ENCODE measurements around the gene EMC6.

Gene EMC6

DNA sequence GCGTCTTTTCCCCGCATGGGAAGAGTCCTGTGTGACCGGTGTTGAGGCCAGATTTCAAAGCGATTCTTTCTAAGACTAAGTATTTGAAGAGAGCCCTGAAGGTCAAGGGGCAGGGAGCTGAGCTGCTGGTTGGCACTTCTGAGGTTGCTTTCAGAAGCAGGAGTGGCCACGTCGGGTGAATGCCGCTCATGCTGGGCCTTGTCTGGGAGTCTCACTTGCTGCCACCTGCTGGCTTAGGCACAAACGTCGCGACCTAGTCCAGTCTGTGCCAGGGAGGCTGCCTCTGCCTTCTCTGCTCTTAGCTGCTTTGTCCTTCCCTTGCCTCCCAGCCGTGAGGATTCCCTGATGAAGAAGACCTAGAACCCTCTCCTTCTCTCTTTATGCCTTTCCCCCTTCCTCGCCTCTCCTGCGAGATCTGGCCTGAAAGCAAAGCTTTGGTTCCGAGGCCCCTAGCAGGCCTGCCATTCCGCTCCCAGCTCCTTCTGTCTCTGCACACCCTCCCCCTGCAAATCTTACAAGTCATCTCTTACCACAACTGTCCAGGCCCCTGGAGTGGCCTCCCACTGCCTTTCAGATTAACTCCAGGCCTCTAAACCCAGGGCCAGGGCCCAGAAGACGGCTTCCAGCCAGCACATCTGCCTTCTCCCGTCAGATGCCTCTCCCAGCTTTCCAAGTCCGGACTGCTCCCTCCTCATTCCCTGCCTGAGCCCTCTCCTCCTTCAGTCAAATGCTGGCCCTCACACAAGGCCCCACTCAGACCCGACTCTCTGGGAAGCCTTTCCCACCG lies 20.6 kb upstream of the EMC6 start:
- intact Hi-C loops (cut with DNase I), result no loop called here
- DNase-seq, result peak; percentile 61 to 90 (median 80)

DNA sequence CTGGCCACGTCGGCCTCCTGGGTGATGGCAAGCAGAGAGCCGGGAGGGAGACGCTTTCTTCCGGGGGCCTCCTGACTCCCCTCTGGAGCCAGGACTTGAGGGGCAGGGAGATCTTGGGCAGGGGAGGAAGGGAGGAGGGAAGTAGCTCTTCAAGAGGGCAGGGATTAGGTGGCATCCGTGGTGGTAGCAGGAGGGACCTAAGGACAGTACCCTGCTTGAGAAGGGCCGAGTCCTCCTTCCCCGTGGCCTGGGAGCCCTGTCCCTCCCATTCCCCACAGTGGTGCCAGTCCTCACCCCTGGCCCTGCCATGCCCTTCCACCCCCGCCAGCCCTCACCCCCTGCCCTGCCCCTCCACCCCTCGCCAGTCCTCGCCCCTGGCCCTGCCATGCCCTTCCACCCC lies 12.8 kb upstream of the EMC6 start:
- DNase-seq, result no peak
- intact Hi-C loops (cut with DNase I), result no loop called here

DNA sequence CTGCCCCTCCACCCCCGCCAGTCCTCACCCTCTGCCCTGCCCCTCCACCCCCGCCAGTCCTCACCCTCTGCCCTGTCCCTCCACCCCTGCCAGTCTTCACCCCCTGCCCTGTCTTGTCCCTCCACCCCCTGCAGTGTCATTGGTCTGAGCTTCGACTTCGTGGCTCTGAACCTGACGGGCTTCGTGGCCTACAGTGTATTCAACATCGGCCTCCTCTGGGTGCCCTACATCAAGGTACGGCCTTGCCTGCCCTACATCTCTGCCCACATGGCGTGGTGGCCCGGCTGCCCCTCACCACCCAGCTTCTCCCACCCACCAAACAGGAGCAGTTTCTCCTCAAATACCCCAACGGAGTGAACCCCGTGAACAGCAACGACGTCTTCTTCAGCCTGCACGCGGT lies 12.3 kb upstream of the EMC6 start:
- DNase-seq, result no peak
- intact Hi-C loops (cut with DNase I), result no loop called here

DNA sequence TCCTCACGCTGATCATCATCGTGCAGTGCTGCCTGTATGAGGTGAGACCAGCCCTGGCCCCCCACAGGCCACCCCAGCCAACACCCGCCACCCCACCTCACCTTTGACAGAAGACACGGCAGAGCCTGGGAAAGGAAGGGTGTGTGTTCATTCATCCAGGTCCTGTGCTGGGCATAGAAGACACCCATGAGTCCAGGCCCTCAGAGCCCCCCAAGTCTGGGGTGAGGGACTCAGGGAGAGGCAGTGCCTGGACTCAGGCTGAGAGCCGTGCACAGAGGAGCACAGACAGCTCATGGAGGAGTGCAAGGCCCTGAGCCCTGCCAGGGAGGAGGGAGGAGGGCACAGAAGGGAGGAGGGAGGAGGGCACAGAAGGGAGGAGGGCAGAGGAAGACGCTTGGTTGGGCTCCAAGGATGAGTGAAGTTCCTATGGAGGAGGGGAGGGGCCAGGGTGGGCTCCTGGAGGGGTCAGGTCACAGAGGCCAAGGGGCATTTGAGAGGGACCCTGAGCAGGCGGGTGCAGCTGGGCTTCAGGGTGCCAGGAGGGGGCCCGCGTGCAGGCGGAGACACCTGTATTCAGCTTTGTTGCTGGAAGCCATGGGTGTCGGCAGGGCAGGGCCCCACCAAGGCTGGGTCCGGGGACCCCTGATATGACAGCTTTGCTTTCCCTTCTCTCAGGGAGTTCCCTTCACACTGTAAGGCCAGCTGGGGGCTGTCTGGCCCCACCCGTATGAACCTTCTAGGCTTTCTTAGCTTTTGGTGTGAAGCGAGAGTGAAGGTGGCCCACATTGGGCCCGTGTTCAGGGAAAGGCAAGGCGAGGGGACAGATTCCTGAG lies 11.6 kb upstream of the EMC6 start:
- DNase-seq, result no peak

DNA sequence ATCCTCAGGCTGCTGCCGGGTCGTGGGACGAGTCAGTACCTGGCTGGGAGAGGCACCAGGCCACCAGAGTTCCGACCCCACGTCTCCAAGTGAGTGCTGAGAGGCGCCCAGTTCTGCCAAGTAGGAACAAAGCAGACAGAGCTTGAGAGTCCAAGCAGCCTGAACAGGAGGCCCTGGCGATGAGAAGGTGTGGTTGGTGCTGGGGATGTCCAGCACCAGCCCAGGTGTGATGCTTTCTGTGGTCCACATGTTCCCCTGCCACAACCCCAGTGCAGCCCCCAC lies 11.1 kb upstream of the EMC6 start:
- intact Hi-C loops (cut with DNase I), result no loop called here
- no peak for DNase-seq

More for the DNA sequence above, 11.6 kb upstream of the EMC6 start:
- intact Hi-C loops (cut with DNase I), result no loop called here

DNA sequence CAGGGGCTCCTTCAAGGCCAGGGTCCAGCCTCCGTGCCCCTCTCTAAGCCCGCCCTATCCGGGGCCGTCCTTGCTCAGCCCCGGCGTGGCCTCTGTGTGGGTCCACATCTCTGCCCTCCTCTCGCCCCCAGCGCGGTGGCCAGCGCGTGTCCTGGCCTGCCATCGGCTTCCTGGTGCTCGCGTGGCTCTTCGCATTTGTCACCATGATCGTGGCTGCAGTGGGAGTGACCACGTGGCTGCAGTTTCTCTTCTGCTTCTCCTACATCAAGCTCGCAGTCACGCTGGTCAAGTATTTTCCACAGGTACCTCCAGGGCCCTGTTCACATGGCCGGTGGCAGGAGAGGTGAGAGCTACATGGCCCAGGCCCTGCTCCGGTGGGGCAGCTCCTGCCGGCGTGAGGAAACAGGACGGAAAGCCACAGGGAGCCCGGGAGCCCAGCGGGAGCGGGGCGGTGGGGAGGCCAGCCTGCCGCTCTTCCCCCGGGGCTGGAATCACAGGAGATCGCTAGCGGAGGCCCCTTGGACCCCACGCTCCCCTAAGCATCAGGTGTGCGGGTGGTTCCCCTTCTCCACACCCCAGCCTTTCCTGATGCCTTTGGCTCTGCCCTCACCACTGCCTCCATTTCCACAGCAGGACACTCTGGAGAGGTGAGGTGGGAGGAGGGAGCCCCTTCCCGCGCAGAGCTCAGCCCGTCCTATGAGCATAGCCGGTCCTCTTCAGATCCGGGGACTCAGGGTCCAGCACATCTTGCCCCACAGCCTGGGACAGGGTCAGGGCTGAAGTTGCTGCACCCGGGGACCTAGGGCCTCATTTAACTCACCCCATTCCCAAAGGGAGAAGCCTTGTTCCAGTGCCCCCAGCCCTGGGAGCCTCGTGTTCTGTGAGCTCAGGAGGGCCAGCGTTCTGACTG lies 10.5 kb upstream of the EMC6 start:
- peak in 13 of 42 donors; percentile 20 to 57 (median 41) for DNase-seq
- intact Hi-C loops (cut with DNase I), result no loop called here

DNA sequence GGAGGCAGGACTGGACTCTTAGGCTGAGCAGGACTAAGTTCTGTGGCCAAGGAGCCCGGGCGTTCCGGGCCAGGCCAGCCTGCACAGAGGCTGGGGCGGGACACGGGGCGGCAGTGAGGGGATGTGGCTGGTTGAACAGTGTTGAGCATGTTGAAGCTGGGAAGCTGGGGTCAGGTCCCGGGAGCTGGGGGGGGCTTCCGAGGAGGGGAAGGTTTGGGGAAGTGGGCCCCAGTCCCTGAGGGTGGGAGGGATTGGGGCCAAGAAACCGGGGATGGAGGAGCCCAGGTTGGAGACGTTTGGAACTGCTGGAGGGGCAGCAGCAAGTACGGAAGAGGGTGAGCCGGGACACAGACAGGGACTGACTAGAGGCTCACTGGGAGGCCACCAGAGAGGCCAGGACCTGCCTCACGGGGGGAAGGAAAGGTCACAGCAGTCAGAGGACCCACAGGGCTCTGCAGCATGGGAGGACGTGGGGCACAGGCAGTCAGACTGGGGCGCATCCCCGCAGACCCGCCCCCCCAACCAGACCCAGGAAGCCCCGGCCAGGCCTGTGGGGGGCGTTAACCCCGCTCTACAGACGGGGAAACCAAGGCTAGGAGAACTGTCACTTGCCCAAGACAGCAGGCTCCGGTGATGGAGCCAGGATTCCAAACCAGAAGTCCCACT lies 9.7 kb upstream of the EMC6 start:
- DNase-seq, result no peak

DNA sequence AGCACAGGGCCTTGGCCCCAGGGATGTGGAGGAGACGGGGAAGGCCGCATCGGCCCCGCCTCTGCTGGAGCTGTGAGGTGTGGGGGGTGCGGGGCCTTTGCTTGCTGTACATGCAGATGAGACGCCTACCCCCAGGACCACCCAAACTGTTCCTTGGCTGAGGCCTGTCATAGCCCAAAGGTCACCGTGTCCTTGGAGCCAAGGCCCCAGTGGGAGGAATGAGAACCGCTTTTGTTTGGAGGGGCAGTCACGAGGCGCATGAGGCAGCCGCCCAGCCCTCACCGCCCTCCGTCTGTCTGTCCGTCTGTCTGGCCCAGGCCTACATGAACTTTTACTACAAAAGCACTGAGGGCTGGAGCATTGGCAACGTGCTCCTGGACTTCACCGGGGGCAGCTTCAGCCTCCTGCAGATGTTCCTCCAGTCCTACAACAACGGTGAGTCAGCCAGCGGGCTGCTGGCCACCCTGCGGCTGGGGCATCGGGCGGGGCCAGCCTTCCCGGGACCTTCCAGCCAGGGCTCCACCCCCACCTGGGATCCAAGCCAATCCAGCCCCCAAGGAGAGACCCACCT lies 9.0 kb upstream of the EMC6 start:
- peak in 37 of 42 donors; percentile 19 to 86 (median 53) for DNase-seq
- intact Hi-C loops (cut with DNase I), result loop anchor here (10.0 kb wide), 2 partner anchors 125 to 615 kb away; no protein-coding TSS in a partner anchor

More for the DNA sequence above, 9.7 kb upstream of the EMC6 start:
- intact Hi-C loops (cut with DNase I), result no loop called here

DNA sequence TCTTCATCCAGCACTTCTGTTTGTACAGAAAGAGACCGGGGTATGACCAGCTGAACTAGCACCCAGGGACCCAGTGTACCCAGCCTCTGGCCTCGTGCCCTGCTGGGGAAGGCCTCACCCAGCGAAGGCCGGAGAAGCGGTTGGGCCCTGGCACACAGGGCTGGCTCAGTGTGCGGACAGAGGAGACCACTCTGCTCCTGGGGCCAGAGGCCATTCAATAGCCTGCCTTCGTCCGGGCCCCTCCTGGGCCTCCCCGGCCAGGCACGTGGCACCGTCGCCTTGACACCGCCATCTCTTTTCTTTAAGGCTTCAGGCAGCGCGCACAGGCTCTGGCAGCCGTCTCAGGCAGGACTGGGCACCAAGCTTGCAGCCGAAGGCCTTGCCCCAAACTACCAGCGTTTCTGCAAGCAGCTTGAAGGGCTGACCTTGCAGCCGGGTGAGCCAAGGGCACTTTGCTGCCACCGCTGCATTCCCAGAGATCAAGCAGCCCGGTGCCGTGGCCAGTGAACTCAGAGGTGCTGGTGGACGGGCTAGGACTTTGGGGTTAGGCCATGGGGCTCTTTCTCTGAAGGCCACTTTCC lies 8.2 kb upstream of the EMC6 start:
- intact Hi-C loops (cut with DNase I), result loop anchor here (10.0 kb wide), 2 partner anchors 126 to 616 kb away; no protein-coding TSS in a partner anchor
- DNase-seq, result peak in 25 of 42 donors; percentile 15 to 83 (median 49)

DNA sequence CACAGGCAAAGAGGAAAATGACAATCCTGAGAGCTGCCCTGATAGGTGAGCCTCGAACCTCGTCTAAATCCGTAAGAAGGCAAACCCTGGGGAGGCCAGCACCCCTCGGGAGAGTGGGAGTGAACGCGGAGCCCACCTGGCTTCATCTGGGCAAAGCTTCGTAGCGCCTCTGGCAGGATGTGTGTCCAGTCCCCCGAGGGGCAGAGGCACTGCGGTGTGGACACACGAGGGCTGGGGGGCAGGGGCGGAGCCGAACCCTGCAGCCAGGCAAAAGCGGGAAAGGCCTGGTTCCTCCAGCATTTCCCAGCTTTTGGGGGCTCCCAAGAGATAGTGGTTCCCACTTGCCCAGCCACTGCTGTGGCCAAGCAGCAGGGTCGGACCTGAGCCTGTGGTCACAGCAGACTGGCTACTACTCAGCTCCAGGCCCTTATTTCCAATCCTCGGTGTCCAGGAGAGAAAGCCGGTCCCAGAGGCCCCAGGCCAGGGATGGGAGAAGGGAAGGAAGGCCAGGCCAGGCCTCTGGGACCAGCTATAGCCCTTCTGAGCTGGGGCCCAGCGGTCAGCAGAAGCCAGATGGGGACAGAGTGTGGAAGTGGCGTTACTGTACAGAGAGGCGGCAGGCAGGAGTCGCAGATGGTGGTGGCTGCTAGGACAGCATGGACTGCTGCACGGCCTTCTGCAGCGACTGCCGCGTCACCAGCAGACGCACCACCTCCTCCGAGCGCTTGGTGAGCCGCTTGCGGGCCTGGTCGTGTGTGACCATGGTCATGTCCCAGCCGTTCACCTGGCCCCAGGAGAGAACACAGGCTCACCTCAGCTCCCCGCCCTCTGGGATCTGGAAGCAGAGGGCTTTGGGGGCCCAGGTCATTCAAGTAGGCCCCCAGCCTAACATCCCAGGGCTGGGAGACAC lies 5.3 kb upstream of the EMC6 start:
- DNase-seq, result no peak
- intact Hi-C loops (cut with DNase I), result loop anchor here (10.0 kb wide), 2 partner anchors 129 to 619 kb away; no protein-coding TSS in a partner anchor

DNA sequence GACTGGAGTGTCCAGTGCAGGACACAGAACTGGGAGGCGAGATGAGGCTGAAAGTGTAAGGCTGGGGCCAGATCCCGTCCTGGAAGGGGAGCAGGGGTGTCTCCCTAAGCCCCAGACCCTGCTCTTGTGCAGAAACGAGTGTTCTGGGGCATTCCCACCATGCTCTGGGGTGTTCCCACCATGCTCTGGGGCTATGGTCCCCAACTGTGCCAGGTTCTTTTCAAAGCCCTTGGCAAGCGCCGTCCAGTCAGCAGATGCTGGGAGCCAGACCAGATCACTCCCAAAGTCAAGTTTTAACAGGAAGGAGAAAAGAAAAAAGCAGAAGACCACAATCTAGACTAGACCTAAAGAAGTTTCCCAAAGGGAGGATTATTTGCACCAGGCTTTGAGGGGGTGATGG lies 2.8 kb upstream of the EMC6 start:
- intact Hi-C loops (cut with DNase I), result loop anchor here (10.0 kb wide), 2 partner anchors 131 to 621 kb away; no protein-coding TSS in a partner anchor
- peak in 33 of 42 donors; percentile 18 to 79 (median 56) for DNase-seq

DNA sequence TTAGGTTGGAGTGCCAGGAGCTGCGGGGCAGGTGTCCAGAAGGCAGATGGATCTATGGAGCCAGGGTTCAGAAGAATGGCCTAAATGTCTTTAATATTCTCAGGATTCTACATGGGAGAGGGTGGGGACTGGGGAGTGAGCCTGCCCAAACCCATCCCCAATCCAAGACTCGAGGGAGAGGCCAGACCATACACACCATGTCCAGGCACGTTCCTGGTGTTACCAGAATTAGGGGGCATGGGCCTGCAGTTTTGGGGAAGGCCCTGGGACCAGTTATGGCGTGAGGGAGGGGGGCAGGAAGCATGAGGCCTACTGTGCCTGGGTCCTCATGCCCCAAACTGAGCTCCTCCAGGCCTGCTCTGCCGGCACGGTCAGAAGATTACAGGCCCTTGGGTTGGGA lies 2.1 kb upstream of the EMC6 start:
- intact Hi-C loops (cut with DNase I), result loop anchor here (10.0 kb wide), 2 partner anchors 132 to 622 kb away; no protein-coding TSS in a partner anchor
- DNase-seq, result no peak

DNA sequence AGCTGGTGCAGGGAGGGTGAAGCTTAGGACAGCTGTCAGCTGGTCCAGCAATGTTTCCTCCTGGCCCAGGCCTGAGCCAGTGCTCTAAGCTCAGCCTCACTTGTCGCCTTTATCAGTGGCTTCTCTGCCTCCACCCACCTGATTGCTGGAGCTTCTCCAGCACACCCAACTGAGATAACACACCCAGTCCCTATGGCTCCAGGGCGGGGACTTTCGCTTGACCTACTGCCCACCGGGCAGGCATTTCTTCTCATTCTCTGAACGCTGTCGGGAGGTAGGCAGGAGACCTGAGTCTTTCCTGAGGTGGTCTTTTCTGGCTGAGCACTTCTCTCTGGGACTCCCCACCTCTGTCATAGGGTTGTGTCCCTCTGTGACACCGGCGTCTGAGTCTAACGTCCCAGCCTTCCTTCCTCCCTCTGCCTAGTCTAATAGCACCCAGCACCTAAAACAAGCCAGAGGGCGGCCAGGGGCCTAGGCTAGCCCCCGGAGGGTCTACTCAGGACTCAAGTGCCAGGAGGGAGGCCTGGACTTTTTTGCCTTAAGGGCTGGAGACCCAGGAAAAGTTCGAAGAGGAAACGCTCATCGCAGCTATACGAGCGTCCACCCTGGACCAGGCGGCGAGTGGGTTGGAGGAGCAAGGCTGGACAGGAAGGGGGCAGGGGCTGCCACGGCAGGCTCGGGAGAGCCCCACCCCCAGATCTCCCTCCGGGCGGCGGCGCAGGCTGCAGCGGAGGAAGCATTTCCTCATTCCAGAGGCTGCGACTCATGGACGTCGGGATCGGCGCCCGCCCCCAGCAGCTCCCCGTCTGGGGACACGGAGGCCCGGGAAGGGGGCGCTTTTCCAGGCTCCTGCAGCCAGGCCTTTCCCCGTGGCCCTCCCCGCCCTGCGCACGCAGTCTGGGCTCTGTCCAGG lies 990 bp upstream of the EMC6 start:
- intact Hi-C loops (cut with DNase I), result loop anchor here (10.0 kb wide), 2 partner anchors 133 to 623 kb away; no protein-coding TSS in a partner anchor
- peak; percentile 28 to 85 (median 66) for DNase-seq

DNA sequence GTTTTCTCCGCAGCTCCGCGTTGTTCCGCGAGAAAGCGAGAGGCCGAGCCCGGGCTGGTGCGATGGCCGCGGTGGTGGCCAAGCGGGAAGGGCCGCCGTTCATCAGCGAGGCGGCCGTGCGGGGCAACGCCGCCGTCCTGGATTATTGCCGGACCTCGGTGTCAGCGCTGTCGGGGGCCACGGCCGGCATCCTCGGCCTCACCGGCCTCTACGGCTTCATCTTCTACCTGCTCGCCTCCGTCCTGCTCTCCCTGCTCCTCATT lies 404 bp downstream of the EMC6 start:
- DNase-seq, result no peak
- intact Hi-C loops (cut with DNase I), result loop anchor here (10.0 kb wide), 2 partner anchors 134 to 624 kb away; no protein-coding TSS in a partner anchor

DNA sequence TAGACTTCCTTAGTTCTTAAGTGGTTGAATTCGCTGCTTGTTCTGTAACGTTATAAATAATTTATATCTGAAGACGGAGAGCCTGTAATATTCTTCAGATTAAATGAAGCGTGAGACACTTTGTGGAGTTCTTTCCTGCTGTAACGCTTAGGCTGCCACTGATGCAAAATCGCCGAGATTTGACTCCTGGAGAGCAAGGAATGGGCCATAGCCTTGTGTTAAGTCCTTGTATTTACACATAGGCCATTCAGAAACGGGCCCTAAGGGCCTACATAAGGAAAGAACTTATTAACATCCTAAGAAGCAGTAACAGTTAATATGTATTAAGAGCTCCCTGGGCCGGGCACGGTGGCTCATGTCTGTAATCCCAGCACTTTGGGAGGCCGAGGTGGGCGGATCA lies 936 bp downstream of the EMC6 start:
- DNase-seq, result no peak
- intact Hi-C loops (cut with DNase I), result loop anchor here (10.0 kb wide), 2 partner anchors 135 to 625 kb away; no protein-coding TSS in a partner anchor

DNA sequence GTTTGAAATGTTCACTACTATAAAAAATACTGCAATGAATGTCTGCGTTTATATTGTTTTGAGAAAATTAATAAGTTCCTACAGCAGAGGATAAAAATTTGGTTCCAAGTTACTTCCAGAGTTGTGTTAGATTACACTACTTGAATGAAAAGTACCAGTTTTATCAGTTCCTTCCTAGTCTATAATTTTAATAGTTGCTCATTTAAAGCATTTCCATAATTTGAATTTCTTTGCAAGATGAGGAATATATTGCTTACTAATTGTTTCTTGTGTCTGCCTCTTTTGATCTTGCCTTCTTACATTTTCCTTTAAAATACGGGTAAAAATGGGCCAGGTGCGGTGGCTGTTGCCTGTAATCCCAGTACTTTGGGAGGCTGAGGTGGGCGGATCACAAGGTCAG lies 4.0 kb downstream of the EMC6 start:
- no peak for DNase-seq
- intact Hi-C loops (cut with DNase I), result no loop called here
